GM20000 (cell line): ENCODE results near the gene TRMT44.

ENCODE experiments used
- DNase-seq: peaks from one replicate; pipeline ENCODE4 v3.0.0; 2012; ENCODE audit warnings: low spot score
- CTCF ChIP-seq: IDR thresholded peaks from 2 replicates; pipeline ENCODE4 v1.5.1; 2012; ENCODE audit warnings: mild to moderate bottlenecking, control low read depth; ENCODE audit errors: extremely low read depth, missing control alignments

TRMT44 gene

GRCh38 chr4:8464381-8464780 lies 23.8 kb downstream of the TRMT44 start:
- DNase-seq = no peak
- no peak for TF ChIP-seq CTCF

GRCh38 chr4:8465615-8466611 lies 25.3 kb downstream of the TRMT44 start:
- no peak for DNase-seq
- TF ChIP-seq CTCF = no peak

GRCh38 chr4:8467016-8467415 lies 26.4 kb downstream of the TRMT44 start:
- no peak for DNase-seq
- TF ChIP-seq CTCF = no peak

DNA sequence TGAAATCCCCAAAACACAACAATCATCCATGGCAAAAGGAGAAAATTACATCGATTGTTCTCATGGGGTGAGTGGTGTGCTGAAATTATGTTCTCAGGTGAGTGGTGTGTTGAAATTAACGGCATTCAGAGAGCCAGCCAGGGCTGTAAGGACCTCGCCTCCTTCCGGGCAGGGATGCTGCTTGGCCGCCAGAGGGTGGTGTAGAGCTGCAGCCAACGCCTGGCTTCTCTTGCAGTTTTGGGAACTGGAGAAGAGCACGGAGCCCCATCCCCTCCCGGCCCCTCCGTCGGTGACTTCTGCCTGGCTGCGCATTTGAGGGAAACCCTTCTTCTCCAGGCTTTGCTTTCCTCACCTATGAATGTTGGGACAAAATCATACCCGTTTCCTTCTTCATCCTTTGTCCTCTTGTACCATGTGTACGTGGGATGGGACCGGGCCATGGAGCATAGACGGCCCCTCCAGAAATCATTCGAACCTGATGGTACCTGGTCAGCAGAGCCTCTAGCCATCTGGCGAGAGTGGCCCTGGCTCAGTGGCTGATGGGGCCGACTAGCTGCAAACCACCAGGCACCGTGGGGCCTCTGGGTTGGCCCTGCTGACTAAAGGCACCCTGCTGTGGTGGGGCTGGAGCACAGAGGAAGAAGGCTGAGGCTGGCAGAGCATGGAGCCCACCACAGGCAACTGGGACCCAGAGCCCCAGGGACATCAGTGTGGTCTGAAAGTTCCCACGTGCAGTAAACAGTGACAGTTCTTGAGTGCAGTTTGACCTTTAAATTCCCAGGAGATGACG lies 28.4 kb downstream of the TRMT44 start:
- DNase-seq = peak; percentile 85

DNA sequence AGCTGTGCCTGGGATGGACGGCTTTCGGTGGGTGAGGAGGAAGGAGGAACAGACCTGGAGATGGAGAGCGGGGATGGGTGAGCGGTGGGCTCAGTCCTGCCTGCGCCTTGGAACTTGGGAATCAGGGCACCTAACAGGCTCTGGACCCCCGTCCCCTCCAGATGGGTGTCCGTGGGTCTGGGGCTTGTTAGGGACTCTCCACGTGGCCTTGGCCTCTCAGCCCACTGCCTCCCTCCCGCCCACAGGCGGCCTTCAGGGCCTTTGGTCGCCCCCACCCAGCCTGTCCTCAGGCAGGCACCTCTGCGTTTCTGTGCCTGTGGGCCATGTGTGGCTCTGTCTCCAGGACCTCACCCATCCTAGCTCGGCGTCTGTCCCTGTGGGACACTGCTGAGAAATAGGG lies 29.0 kb downstream of the TRMT44 start:
- no peak for TF ChIP-seq CTCF
- no peak for DNase-seq

More for the DNA sequence above, 28.4 kb downstream of the TRMT44 start:
- peak; percentile 92 for TF ChIP-seq CTCF

DNA sequence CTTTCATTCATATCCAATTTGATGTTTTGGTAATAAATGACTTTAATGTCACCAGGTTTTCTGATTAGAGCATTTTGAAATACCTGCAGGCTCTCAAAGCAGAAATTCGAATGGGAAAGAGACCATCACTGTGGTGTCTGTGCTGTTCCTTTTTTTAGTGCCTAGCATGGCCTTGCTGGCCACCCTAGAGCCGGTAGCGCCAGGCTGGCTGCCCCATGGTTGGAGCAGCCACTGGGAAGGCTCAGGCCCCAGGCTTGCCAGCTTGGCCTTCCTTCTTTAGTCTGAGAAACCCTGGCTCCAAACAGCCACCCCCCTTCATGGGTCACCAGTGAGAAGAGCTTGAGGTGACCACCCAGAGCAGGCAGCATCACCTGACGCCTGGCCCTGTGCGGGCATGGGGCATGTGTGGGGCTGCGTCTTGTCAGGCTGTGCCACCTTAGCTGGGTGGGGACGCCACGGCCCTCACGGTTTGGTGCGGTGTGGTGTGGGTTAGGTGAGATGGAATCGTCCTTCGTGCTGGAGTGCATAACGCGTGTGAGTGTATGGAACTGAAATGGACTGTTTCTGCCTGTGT lies 30.0 kb downstream of the TRMT44 start:
- DNase-seq = no peak

More for the DNA sequence above, 30.0 kb downstream of the TRMT44 start:
- no peak for TF ChIP-seq CTCF
